ENCODE measurements around the gene CCR8. TPM values are rescaled to one million over a fixed set of nuclear protein-coding genes. Genes with fewer than 3 reads are reported as not detected.

CCR8 gene, protein sequence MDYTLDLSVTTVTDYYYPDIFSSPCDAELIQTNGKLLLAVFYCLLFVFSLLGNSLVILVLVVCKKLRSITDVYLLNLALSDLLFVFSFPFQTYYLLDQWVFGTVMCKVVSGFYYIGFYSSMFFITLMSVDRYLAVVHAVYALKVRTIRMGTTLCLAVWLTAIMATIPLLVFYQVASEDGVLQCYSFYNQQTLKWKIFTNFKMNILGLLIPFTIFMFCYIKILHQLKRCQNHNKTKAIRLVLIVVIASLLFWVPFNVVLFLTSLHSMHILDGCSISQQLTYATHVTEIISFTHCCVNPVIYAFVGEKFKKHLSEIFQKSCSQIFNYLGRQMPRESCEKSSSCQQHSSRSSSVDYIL
- total RNA-seq (2022) (not detected in 2 replicates), Bru-seq, nascent RNA (not detected), BruChase-seq, experiment 1, labeled RNA remaining after a 6-hour chase (not detected), BruChase-seq, experiment 2, labeled RNA remaining after a 2-hour chase (not detected)
- long read RNA-seq: 0 reads

- Mint-ChIP-seq H3K36me3 (ENCODE audit: insufficient read depth, unreplicated experiment) (no peaks in the 10 kb centered on the region), H3K9me3 (ENCODE audit: low read depth, unreplicated experiment) (peaks cover 3% of the 10 kb centered on the region), H3K4me1 (ENCODE audit: low read depth, unreplicated experiment) (peaks cover 9% of the 10 kb centered on the region), H3K27me3 (ENCODE audit: unreplicated experiment) (no peaks in the 10 kb centered on the region), H3K4me3 (ENCODE audit: low read depth, unreplicated experiment) (no peak within 1 kb of the TSS), H3K27ac (ENCODE audit: unreplicated experiment) (no peak within 1 kb of the TSS)
- no peak for DNase-seq
- BruUV-seq (replicated peaks): no TSS peak
- TF ChIP-seq, protein P1, sequence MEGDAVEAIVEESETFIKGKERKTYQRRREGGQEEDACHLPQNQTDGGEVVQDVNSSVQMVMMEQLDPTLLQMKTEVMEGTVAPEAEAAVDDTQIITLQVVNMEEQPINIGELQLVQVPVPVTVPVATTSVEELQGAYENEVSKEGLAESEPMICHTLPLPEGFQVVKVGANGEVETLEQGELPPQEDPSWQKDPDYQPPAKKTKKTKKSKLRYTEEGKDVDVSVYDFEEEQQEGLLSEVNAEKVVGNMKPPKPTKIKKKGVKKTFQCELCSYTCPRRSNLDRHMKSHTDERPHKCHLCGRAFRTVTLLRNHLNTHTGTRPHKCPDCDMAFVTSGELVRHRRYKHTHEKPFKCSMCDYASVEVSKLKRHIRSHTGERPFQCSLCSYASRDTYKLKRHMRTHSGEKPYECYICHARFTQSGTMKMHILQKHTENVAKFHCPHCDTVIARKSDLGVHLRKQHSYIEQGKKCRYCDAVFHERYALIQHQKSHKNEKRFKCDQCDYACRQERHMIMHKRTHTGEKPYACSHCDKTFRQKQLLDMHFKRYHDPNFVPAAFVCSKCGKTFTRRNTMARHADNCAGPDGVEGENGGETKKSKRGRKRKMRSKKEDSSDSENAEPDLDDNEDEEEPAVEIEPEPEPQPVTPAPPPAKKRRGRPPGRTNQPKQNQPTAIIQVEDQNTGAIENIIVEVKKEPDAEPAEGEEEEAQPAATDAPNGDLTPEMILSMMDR (IDR thresholded peaks at IDR 0.05; ENCODE audit: unreplicated experiment): no peak
- intact Hi-C loops (cut with micrococcal nuclease; ENCODE audit: unreplicated experiment): no loop called here
- CTCF ChIA-PET: no interaction called here
Measured at GRCh38 chr3:39329493-39329892, at the start of gene CCR8. Gene CCR8 (plus strand): TSS chr3:39329709. CDS start chr3:39332332, 2,623 bp downstream.

DNA sequence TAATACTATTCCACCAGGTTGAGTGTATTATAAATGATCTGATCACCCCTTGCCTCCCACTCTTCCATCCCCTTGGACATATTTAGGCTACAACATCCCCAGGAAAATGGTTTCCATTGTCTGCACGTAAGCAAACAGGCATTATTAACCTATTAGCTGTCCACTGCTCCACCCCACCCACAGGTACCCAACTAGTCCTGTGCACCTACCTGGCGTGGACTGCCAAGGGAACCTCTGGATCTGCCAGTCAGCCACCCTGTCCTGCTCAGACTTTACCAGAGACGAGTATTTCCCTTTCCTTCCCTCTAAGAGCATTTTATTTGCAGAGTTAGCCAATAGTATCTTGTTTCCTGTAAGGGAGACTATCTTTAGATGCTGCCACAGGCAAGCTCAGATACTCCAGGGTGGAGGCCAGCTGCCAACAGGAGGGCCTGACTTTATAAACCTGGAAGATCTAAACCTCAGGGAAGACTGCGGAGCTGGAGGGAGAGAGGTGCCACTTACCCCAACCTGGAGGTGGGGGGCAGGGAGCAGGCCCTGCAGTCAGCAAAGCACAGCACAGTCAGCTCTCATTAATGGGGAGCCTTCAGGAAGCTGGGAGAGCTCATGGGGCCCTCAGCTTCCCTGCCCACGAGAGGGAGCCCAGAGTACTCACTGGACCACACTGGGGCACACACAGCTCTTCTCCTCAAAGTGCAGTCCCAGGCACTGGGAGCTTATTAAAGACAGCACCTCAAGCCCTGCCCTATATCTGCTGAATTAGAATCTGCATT lies 49.6 kb upstream of the CCR8 start, which contains the start of gene CX3CR1:
TSS of gene CX3CR1 (minus strand) at position 292 of the 773 bp plus-strand sequence. CDS start 13,527 bp downstream, outside the sequence.
- no peak within 1 kb of the TSS for H3K27ac Mint-ChIP-seq (ENCODE audit: unreplicated experiment)
- H3K9me3 Mint-ChIP-seq (ENCODE audit: low read depth, unreplicated experiment): no peaks in the 10 kb centered on the region
- BruUV-seq (replicated peaks): no TSS peak
- H3K36me3 Mint-ChIP-seq (ENCODE audit: insufficient read depth, unreplicated experiment): no peaks in the 10 kb centered on the region
- CTCF ChIA-PET: interaction anchor here (0.8 to 1.2 kb wide), 2 partner anchors 8 to 98 kb away, joined by 4 to 5 read pairs; no protein-coding TSS in a partner anchor
- H3K4me1 Mint-ChIP-seq (ENCODE audit: low read depth, unreplicated experiment): no peaks in the 10 kb centered on the region
- TF ChIP-seq, protein P1 (IDR thresholded peaks at IDR 0.05; ENCODE audit: unreplicated experiment): no peak
- no peak for DNase-seq
- peaks cover 39% of the 10 kb centered on the region for H3K27me3 Mint-ChIP-seq (ENCODE audit: unreplicated experiment)
- no peak within 1 kb of the TSS for H3K4me3 Mint-ChIP-seq (ENCODE audit: low read depth, unreplicated experiment)
- intact Hi-C loops (cut with micrococcal nuclease; ENCODE audit: unreplicated experiment): no loop called here

- Mint-ChIP-seq H3K4me3 (ENCODE audit: low read depth, unreplicated experiment) (no peak overlapping the region), H3K4me1 (ENCODE audit: low read depth, unreplicated experiment) (no peaks in the 10 kb centered on the region), H3K27ac (ENCODE audit: unreplicated experiment) (no peak overlapping the region), H3K27me3 (ENCODE audit: unreplicated experiment) (peaks cover 33% of the 10 kb centered on the region), H3K9me3 (ENCODE audit: low read depth, unreplicated experiment) (no peaks in the 10 kb centered on the region), H3K36me3 (ENCODE audit: insufficient read depth, unreplicated experiment) (no peaks in the 10 kb centered on the region)
- TF ChIP-seq, protein P1 (IDR thresholded peaks at IDR 0.05; ENCODE audit: unreplicated experiment): no peak
- no TSS peak for BruUV-seq (replicated peaks)
- CTCF ChIA-PET: interaction anchor here (0.8 to 1.2 kb wide), 2 partner anchors 8 to 97 kb away, joined by 4 to 5 read pairs; no protein-coding TSS in a partner anchor
- DNase-seq: no peak
- intact Hi-C loops (cut with micrococcal nuclease; ENCODE audit: unreplicated experiment): no loop called here
Measured at GRCh38 chr3:39280571-39280970, 48.9 kb upstream of the CCR8 start.

DNA sequence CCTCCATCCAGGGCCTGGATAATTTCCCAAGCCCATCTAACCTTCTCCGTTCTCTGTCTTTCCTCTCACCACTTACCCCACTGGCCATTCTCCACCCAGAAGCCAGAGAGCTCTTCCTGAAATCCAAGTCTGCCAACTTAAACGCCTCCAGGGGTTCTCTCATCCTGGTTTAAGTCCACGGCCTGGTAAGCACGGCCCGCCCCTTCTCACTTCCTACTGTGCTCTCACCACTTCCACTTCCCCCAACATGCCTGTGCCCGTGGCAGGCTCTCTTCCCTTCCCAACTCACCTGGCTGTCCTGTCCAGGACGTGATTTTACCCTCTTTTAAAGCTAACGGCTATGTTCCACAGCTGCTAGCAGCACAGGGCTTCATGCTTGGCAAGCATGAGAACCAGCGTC lies 48.0 kb upstream of the CCR8 start:
- H3K27me3 Mint-ChIP-seq (ENCODE audit: unreplicated experiment): peaks cover 24% of the 10 kb centered on the region
- intact Hi-C loops (cut with micrococcal nuclease; ENCODE audit: unreplicated experiment): no loop called here

More for the DNA sequence above, 48.0 kb upstream of the CCR8 start:
- no TSS peak for BruUV-seq (replicated peaks)
- H3K4me3 Mint-ChIP-seq (ENCODE audit: low read depth, unreplicated experiment): no peak overlapping the region
- no peaks in the 10 kb centered on the region for H3K4me1 Mint-ChIP-seq (ENCODE audit: low read depth, unreplicated experiment)
- CTCF ChIA-PET: no interaction called here
- TF ChIP-seq, protein P1 (IDR thresholded peaks at IDR 0.05; ENCODE audit: unreplicated experiment): no peak
- no peaks in the 10 kb centered on the region for H3K9me3 Mint-ChIP-seq (ENCODE audit: low read depth, unreplicated experiment)
- no peak overlapping the region for H3K27ac Mint-ChIP-seq (ENCODE audit: unreplicated experiment)
- no peak for DNase-seq
- no peaks in the 10 kb centered on the region for H3K36me3 Mint-ChIP-seq (ENCODE audit: insufficient read depth, unreplicated experiment)
